ENCODE data around the gene VSIG1. TPM values are rescaled to one million over a fixed set of nuclear protein-coding genes. Genes with fewer than 3 reads are reported as not detected.

VSIG1 gene
- total and polyA plus RNA-seq, 2 of the 13 experiments (the other 11 are each of a cell fraction or from before 2014, with no cell fraction given): 0.01 TPM; not detected in 1

DNA sequence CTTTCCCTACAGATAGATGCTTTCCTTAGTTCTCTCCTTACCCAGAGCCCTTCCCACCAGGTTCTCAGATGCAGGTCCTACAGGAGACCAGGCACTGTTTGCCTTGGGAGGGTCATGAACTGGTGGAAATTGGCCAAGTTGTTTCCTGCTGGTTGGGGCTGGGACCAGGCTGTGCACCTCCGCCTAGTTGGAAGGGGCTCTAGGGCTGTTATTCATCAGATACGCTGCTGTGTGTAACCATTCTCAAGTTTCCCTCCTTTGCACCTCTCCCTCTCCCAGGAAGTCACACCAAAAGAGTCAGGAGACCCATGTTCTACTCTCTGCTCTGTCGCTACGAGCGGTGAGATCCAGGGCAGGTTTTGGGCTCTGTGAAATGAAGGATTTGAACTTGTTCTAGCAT, 11.9 kb upstream of the VSIG1 start:
- peaks cover 35% of the 10 kb centered on the region for H3K4me1 ChIP-seq (ENCODE audit: insufficient read depth, low read length)
- H3K79me2 ChIP-seq (ENCODE audit: insufficient read depth, low read length): no peaks in the 10 kb centered on the region
- no TSS peak for BruUV-seq (replicated peaks)
- H3K9me3 ChIP-seq (ENCODE audit: low read length): no peaks in the 10 kb centered on the region
- no peak overlapping the region for H3K4me2 ChIP-seq (ENCODE audit: low read depth, low read length)
- ATAC-seq (no peak), FAIRE-seq (no peak), DNase-seq (ENCODE audit: low spot score) (no peak)
- intact Hi-C loops (cut with micrococcal nuclease; ENCODE audit: unreplicated experiment) (no loop called here), in situ Hi-C loops (cut with HindIII; ENCODE audit: extremely low pct_ligation_motif_present, low pct_unique_long_range_greater_than_20kb) (no loop called here)
- no peak overlapping the region for H3K4me3 ChIP-seq (replicated peaks in 1 of 3; ENCODE audit: insufficient read depth in 1 of 3, low read depth in 2 of 3, low read length in 3 of 3)
- ChIA-PET CTCF (ENCODE audit: low intra/inter-chr PET ratio, low total read pairs) (no interaction called here), POLR2A (no interaction called here)
- no peak overlapping the region for H2AFZ ChIP-seq (ENCODE audit: low read length)
- no peak overlapping the region for H3K9ac ChIP-seq (ENCODE audit: insufficient read depth, low read depth, low read length)
- H4K20me1 ChIP-seq (ENCODE audit: insufficient read depth, low read length): no peaks in the 10 kb centered on the region
- H3K27ac ChIP-seq (ENCODE audit: extremely low read length, insufficient read depth, low read length): no peak overlapping the region
- no peaks in the 10 kb centered on the region for H3K36me3 ChIP-seq (replicated peaks in 1 of 2; ENCODE audit: control insufficient read depth in 1 of 2, insufficient read depth in 2 of 2, low read length in 2 of 2)
- no peaks in the 10 kb centered on the region for H3K27me3 ChIP-seq (ENCODE audit: control insufficient read depth in 1 of 2, insufficient read depth in 2 of 2, low read length in 2 of 2)
- WGBS (ENCODE audit: low lambda C conversion rate): no CpG with 5 or more reads among the region's 5 CpGs
- TF ChIP-seq DMAP1 (CRISPR knock-in tag; IDR thresholded peaks at IDR 0.05): no peak
- TF ChIP-seq ZNF136 (CRISPR knock-in tag; IDR thresholded peaks at IDR 0.05; ENCODE audit: low read depth): no peak
- no peak for TF ChIP-seq ZNF232 (CRISPR knock-in tag; IDR thresholded peaks at IDR 0.05; ENCODE audit: borderline replicate concordance)
- TF ChIP-seq ESRRA (CRISPR knock-in tag; IDR thresholded peaks at IDR 0.05; ENCODE audit: low read depth): no peak
- TF ChIP-seq PHF21A (CRISPR knock-in tag; IDR thresholded peaks at IDR 0.05): no peak
- no peak for TF ChIP-seq GATA4 (IDR thresholded peaks at IDR 0.05; ENCODE audit: borderline replicate concordance, low read depth)
- TF ChIP-seq KLF15 (CRISPR knock-in tag; IDR thresholded peaks at IDR 0.05; ENCODE audit: borderline replicate concordance): no peak
- TF ChIP-seq KDM5A (IDR thresholded peaks at IDR 0.05; ENCODE audit: borderline replicate concordance, low read length): no peak
- TF ChIP-seq, protein P1, sequence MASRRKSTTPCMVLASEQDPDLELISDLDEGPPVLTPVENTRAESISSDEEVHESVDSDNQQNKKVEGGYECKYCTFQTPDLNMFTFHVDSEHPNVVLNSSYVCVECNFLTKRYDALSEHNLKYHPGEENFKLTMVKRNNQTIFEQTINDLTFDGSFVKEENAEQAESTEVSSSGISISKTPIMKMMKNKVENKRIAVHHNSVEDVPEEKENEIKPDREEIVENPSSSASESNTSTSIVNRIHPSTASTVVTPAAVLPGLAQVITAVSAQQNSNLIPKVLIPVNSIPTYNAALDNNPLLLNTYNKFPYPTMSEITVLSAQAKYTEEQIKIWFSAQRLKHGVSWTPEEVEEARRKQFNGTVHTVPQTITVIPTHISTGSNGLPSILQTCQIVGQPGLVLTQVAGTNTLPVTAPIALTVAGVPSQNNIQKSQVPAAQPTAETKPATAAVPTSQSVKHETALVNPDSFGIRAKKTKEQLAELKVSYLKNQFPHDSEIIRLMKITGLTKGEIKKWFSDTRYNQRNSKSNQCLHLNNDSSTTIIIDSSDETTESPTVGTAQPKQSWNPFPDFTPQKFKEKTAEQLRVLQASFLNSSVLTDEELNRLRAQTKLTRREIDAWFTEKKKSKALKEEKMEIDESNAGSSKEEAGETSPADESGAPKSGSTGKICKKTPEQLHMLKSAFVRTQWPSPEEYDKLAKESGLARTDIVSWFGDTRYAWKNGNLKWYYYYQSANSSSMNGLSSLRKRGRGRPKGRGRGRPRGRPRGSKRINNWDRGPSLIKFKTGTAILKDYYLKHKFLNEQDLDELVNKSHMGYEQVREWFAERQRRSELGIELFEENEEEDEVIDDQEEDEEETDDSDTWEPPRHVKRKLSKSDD (CRISPR knock-in tag; IDR thresholded peaks at IDR 0.05; ENCODE audit: low read depth): no peak
- TF ChIP-seq MAFG (CRISPR knock-in tag; IDR thresholded peaks at IDR 0.05): no peak
- TF ChIP-seq, protein P2, sequence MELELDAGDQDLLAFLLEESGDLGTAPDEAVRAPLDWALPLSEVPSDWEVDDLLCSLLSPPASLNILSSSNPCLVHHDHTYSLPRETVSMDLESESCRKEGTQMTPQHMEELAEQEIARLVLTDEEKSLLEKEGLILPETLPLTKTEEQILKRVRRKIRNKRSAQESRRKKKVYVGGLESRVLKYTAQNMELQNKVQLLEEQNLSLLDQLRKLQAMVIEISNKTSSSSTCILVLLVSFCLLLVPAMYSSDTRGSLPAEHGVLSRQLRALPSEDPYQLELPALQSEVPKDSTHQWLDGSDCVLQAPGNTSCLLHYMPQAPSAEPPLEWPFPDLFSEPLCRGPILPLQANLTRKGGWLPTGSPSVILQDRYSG (CRISPR knock-in tag; IDR thresholded peaks at IDR 0.05): no peak
- TF ChIP-seq, protein P3, sequence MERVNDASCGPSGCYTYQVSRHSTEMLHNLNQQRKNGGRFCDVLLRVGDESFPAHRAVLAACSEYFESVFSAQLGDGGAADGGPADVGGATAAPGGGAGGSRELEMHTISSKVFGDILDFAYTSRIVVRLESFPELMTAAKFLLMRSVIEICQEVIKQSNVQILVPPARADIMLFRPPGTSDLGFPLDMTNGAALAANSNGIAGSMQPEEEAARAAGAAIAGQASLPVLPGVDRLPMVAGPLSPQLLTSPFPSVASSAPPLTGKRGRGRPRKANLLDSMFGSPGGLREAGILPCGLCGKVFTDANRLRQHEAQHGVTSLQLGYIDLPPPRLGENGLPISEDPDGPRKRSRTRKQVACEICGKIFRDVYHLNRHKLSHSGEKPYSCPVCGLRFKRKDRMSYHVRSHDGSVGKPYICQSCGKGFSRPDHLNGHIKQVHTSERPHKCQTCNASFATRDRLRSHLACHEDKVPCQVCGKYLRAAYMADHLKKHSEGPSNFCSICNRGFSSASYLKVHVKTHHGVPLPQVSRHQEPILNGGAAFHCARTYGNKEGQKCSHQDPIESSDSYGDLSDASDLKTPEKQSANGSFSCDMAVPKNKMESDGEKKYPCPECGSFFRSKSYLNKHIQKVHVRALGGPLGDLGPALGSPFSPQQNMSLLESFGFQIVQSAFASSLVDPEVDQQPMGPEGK (CRISPR knock-in tag; IDR thresholded peaks at IDR 0.05): no peak

Measured in HepG2 (cell line).